OCI-LY1 (cell line): ENCODE results near the gene CMTR1.

Source experiments
- H2AFZ ChIP-seq: fragments of 200-600 bp; sonication (generic), shearing (Covaris generic); 2 replicates; pipeline ENCODE4 v1.6.0; 2014; ENCODE audit warnings: antibody characterized with exemption, mild to moderate bottlenecking, low read length
- H3F3A ChIP-seq: fragments of 200-600 bp; sonication (generic), shearing (Covaris generic); 2 replicates; pipeline ENCODE4 v1.6.0; 2014; ENCODE audit warnings: mild to moderate bottlenecking, antibody characterized with exemption, low read length, moderate library complexity; ENCODE audit not compliant: insufficient read depth
- H3K27ac ChIP-seq: fragments of 200-600 bp; sonication (generic); 2 replicates; pipeline ENCODE4 v1.5.1; 2014; ENCODE audit warnings: low read length, mixed run types, mild to moderate bottlenecking, low read depth; ENCODE audit not compliant: poor library complexity, severe bottlenecking
- H3K27me3 ChIP-seq: fragments of 200-600 bp; sonication (generic); 2 replicates; pipeline ENCODE4 v1.6.0; 2014; ENCODE audit warnings: antibody characterized with exemption, mild to moderate bottlenecking, low read length, moderate library complexity; ENCODE audit not compliant: insufficient read depth
- H3K36me3 ChIP-seq: fragments of 200-600 bp; sonication (generic); 2 replicates; pipeline ENCODE4 v1.6.1; 2014; ENCODE audit warnings: mild to moderate bottlenecking, antibody characterized with exemption, low read length, moderate library complexity, mixed read lengths; ENCODE audit not compliant: insufficient read depth
- H3K4me1 ChIP-seq: fragments of 200-600 bp; sonication (generic); 2 replicates; pipeline ENCODE4 v1.5.1; 2014; ENCODE audit warnings: mild to moderate bottlenecking, low read length, moderate library complexity; ENCODE audit not compliant: insufficient read depth, severe bottlenecking
- H3K4me2 ChIP-seq: fragments of 200-600 bp; sonication (generic), shearing (Covaris generic); 2 replicates; pipeline ENCODE4 v1.6.1; 2014; ENCODE audit warnings: low read length
- H3K4me3 ChIP-seq: fragments of 200-600 bp; sonication (generic); 2 replicates; pipeline ENCODE4 v1.5.1; 2014; ENCODE audit warnings: low read length, low read depth, mild to moderate bottlenecking, mixed read lengths; ENCODE audit not compliant: poor library complexity, severe bottlenecking
- H3K79me2 ChIP-seq: fragments of 200-600 bp; shearing (Covaris generic); 2 replicates; pipeline ENCODE4 v1.6.1; 2016; ENCODE audit warnings: mixed run types, low read length, mixed read lengths; ENCODE audit not compliant: insufficient read depth
- H3K9ac ChIP-seq: fragments of 200-600 bp; sonication (generic), shearing (Covaris generic); 2 replicates; pipeline ENCODE4 v1.6.1; 2014; ENCODE audit warnings: mild to moderate bottlenecking, low read length, mixed read lengths
- H3K9me2 ChIP-seq: fragments of 200-600 bp; sonication (generic), shearing (Covaris generic); 2 replicates; pipeline ENCODE4 v1.6.1; 2014; ENCODE audit warnings: low read depth, mild to moderate bottlenecking, low read length, mixed read lengths
- H3K9me3 ChIP-seq: fragments of 200-600 bp; shearing (Covaris generic); 2 replicates; pipeline ENCODE4 v1.6.1; 2014; ENCODE audit warnings: low read length, mixed read lengths
- H4K20me1 ChIP-seq: fragments of 200-600 bp; sonication (generic), shearing (Covaris generic); 2 replicates; pipeline ENCODE4 v1.6.0; 2016; ENCODE audit warnings: mild to moderate bottlenecking, low read length; ENCODE audit not compliant: insufficient read depth
- CTCF ChIP-seq: fragments of 200-600 bp; sonication (generic), shearing (Covaris generic); IDR thresholded peaks from 2 replicates; pipeline ENCODE4 v1.5.1; 2017; ENCODE audit warnings: mild to moderate bottlenecking, antibody characterized with exemption, low read length, moderate library complexity, mixed read lengths
- EZH2 ChIP-seq: fragments of 200-600 bp; sonication (generic), shearing (Covaris generic); IDR thresholded peaks from 2 replicates; pipeline ENCODE4 v1.8.0; 2017; ENCODE audit warnings: borderline replicate concordance, mixed run types, mild to moderate bottlenecking, antibody characterized with exemption, low read length, moderate library complexity, mixed read lengths

The CMTR1 gene

GRCh38 chr6:37459981-37460800 is 27.2 kb downstream of the CMTR1 start:
- H3K9me2 ChIP-seq, result no peaks in the 10 kb centered on the region
- H2AFZ ChIP-seq, result no peak overlapping the region
- no peak for TF ChIP-seq EZH2
- TF ChIP-seq CTCF, result no peak
- no peak overlapping the region for H3K4me2 ChIP-seq
- no peaks in the 10 kb centered on the region for H3K9me3 ChIP-seq
- H4K20me1 ChIP-seq, result no peaks in the 10 kb centered on the region
- H3K4me3 ChIP-seq, result no peak overlapping the region
- no peaks in the 10 kb centered on the region for H3K79me2 ChIP-seq
- peaks cover 87% of the 10 kb centered on the region for H3K36me3 ChIP-seq
- H3K9ac ChIP-seq, result no peak overlapping the region
- no peaks in the 10 kb centered on the region for H3K27me3 ChIP-seq
- H3F3A ChIP-seq, result no peaks in the 10 kb centered on the region
- H3K27ac ChIP-seq, result no peak overlapping the region
- no peaks in the 10 kb centered on the region for H3K4me1 ChIP-seq

- Histone ChIP-seq H3K9me3 (no peaks in the 10 kb centered on the region), H3K4me1 (no peaks in the 10 kb centered on the region), H3K27me3 (no peaks in the 10 kb centered on the region), H3K9me2 (no peaks in the 10 kb centered on the region), H3K79me2 (no peaks in the 10 kb centered on the region), H3K4me3 (no peak overlapping the region), H4K20me1 (no peaks in the 10 kb centered on the region), H3F3A (no peaks in the 10 kb centered on the region), H3K9ac (no peak overlapping the region), H3K27ac (no peak overlapping the region), H3K36me3 (peaks cover 87% of the 10 kb centered on the region), H2AFZ (no peak overlapping the region), H3K4me2 (no peak overlapping the region)
- no peak for TF ChIP-seq CTCF
- no peak for TF ChIP-seq EZH2
These were observed 27.8 kb downstream of the CMTR1 start for GRCh38 chr6:37460805-37461204.

- H3K9me3 ChIP-seq, result peaks cover 3% of the 10 kb centered on the region; the same call in 1 of the 2 replicates
- H3K27me3 ChIP-seq, result no peaks in the 10 kb centered on the region
- TF ChIP-seq CTCF, result no peak
- TF ChIP-seq EZH2, result no peak
- no peaks in the 10 kb centered on the region for H3K79me2 ChIP-seq
- no peaks in the 10 kb centered on the region for H4K20me1 ChIP-seq
- peaks cover 91% of the 10 kb centered on the region for H3K36me3 ChIP-seq
- H3K9me2 ChIP-seq, result no peaks in the 10 kb centered on the region
- H2AFZ ChIP-seq, result no peak overlapping the region
- no peak overlapping the region for H3K27ac ChIP-seq
- H3K4me1 ChIP-seq, result no peaks in the 10 kb centered on the region
- H3K9ac ChIP-seq, result no peak overlapping the region
- no peak overlapping the region for H3K4me2 ChIP-seq
- H3F3A ChIP-seq, result no peaks in the 10 kb centered on the region
- no peak overlapping the region for H3K4me3 ChIP-seq
These were observed 30.1 kb downstream of the CMTR1 start for GRCh38 chr6:37463110-37463509.
